HepG2 (cell line): Measurements from ENCODE around the gene GPR17. TPM values are rescaled to one million over a fixed set of nuclear protein-coding genes. Genes with fewer than 3 reads are reported as not detected.

ENCODE experiments used
- ATAC-seq: fragments of 200-7000 bp; cut with Tn5 transposase; 3 replicates; pipeline ENCODE4 v1.9.1; 2020; ENCODE audit warnings: mild to moderate bottlenecking, moderate library complexity
- BruUV-seq: library from RNA; stranded (reverse); fragments of 400-500 nt; replicated peaks from 2 replicates; lab custom pipeline; 2021; lab: Mats Ljungman, UMichigan
- CTCF ChIA-PET: fragments of 300-600 bp; formaldehyde crosslinking; extraction: SDS; loops from one replicate; lab custom pipeline; 2021; ENCODE audit warnings: low total read pairs, inconsistent platforms, low intra/inter-chr PET ratio; lab: Yijun Ruan, JAX
- POLR2A ChIA-PET: fragments of 350-600 bp; sonication (Branson Sonifier 250); formaldehyde crosslinking; loops from one replicate; lab custom pipeline; 2020; ENCODE audit warnings: antibody characterized with exemption, inconsistent platforms; lab: Yijun Ruan, JAX
- DNase-seq: peaks from one replicate; pipeline ENCODE4 v3.0.0-alpha.2; 2015; ENCODE audit warnings: low spot score
- FAIRE-seq: peaks from 3 replicates; lab custom pipeline; 2011; peaks lifted over from hg19 to GRCh38; lab: Jason Lieb, UNC
- H2AFZ ChIP-seq: one replicate; pipeline ENCODE4 v1.6.1; 2011; ENCODE audit warnings: low read length, inconsistent platforms
- H3K27ac ChIP-seq: fragments of 300-600 bp; 3 replicates; pipeline ENCODE4 v1.8.0; 2011; ENCODE audit warnings: mixed run types, mild to moderate bottlenecking, mixed read lengths, low read length, inconsistent platforms; ENCODE audit not compliant: insufficient read depth; ENCODE audit errors: extremely low read length
- H3K27me3 ChIP-seq, 2 experiments: fragments of 200-600 bp in 1 of 2; 2 replicates in 1 of 2; 3 replicates in 1 of 2; pipeline versions ENCODE4 v1.6.0 to v1.8.0; 2011; ENCODE audit warnings: low read length in 2 of 2, mild to moderate bottlenecking in 2 of 2, moderate library complexity in 2 of 2, inconsistent platforms in 1 of 2; ENCODE audit not compliant: insufficient read depth in 2 of 2, control insufficient read depth in 1 of 2
- H3K36me3 ChIP-seq, 2 experiments: fragments of 200-600 bp in 1 of 2; replicated peaks in 1 of 2; 2 replicates in 1 of 2; 3 replicates in 1 of 2; pipeline versions ENCODE4 v1.5.1 to v1.8.0; 2011; ENCODE audit warnings: low read length in 2 of 2, inconsistent platforms in 1 of 2; ENCODE audit not compliant: insufficient read depth in 2 of 2, control insufficient read depth in 1 of 2
- H3K4me1 ChIP-seq: 2 replicates; pipeline ENCODE4 v1.5.1; 2012; ENCODE audit warnings: low read length, inconsistent platforms; ENCODE audit not compliant: insufficient read depth
- H3K4me2 ChIP-seq: 2 replicates; pipeline ENCODE4 v1.6.0; 2011; ENCODE audit warnings: low read depth, low read length, inconsistent platforms
- H3K4me3 ChIP-seq, 3 experiments: fragments of 200-600 bp in 1 of 3; sonication (generic), shearing (Covaris generic) in 1 of 3; replicated peaks in 1 of 3; 2 replicates each; pipeline ENCODE4 v1.5.1; 2011 to 2016; ENCODE audit warnings: low read length in 3 of 3, inconsistent platforms in 2 of 3, low read depth in 2 of 3, mild to moderate bottlenecking in 2 of 3, control low read depth in 1 of 3, mixed read lengths in 1 of 3; ENCODE audit not compliant: insufficient read depth in 1 of 3
- H3K79me2 ChIP-seq: one replicate; pipeline ENCODE4 v1.6.1; 2011; ENCODE audit warnings: low read length, inconsistent platforms; ENCODE audit not compliant: insufficient read depth
- H3K9ac ChIP-seq: 2 replicates; pipeline ENCODE4 v1.6.0; 2011; ENCODE audit warnings: mild to moderate bottlenecking, low read depth, low read length, inconsistent platforms; ENCODE audit not compliant: insufficient read depth
- H3K9me3 ChIP-seq: 2 replicates; pipeline ENCODE4 v1.5.1; 2012; ENCODE audit warnings: mild to moderate bottlenecking, low read length
- H4K20me1 ChIP-seq: 2 replicates; pipeline ENCODE4 v1.6.0; 2011; ENCODE audit warnings: inconsistent platforms, mild to moderate bottlenecking, low read length, moderate library complexity; ENCODE audit not compliant: insufficient read depth
- ASH2L ChIP-seq: fragments of 300-600, 200-600 bp; sonication (generic); IDR thresholded peaks from 2 replicates; pipeline ENCODE4 v1.7.0; 2017; ENCODE audit warnings: low read depth, mild to moderate bottlenecking, moderate library complexity, mixed read lengths, low read length; ENCODE audit not compliant: insufficient read length
- ATF7 ChIP-seq, 2 experiments: fragments of 450-650 bp in 1 of 2; sonication (generic) in 1 of 2; formaldehyde crosslinking in 1 of 2; IDR thresholded peaks; 2 replicates each; pipeline versions ENCODE4 v1.4.0 to v1.6.1; 2016 to 2020; ENCODE audit warnings: antibody characterized with exemption in 1 of 2, mild to moderate bottlenecking in 1 of 2, missing genetic modification reagents in 1 of 2
- ATF7-NPFF ChIP-seq: sonication (generic); formaldehyde crosslinking; IDR thresholded peaks from 2 replicates; pipeline ENCODE4 v1.8.1; 2023; ENCODE audit warnings: mild to moderate bottlenecking, low read depth, missing genetic modification reagents, moderate library complexity
- CC2D1A ChIP-seq: sonication (generic); formaldehyde crosslinking; IDR thresholded peaks from 2 replicates; pipeline ENCODE4 v1.8.1; 2023; ENCODE audit warnings: mild to moderate bottlenecking, missing genetic modification reagents
- ETV5 ChIP-seq: IDR thresholded peaks from 2 replicates; pipeline ENCODE4 v1.6.1; 2018; ENCODE audit warnings: missing biosample characterization, missing genetic modification reagents, inconsistent platforms, borderline replicate concordance
- MEF2D ChIP-seq: sonication (generic); formaldehyde crosslinking; IDR thresholded peaks from 2 replicates; pipeline ENCODE4 v1.5.1; 2020; ENCODE audit warnings: mild to moderate bottlenecking, missing genetic modification reagents
- RARG ChIP-seq: sonication (generic); formaldehyde crosslinking; IDR thresholded peaks from 2 replicates; pipeline ENCODE4 v1.4.0; 2020; ENCODE audit warnings: low read depth, mild to moderate bottlenecking, missing genetic modification reagents
- TCF7 ChIP-seq: sonication (generic); IDR thresholded peaks from 2 replicates; pipeline ENCODE4 v1.6.1; 2016; ENCODE audit warnings: antibody characterized with exemption, low read depth
- ZBTB38 ChIP-seq: sonication (generic); formaldehyde crosslinking; IDR thresholded peaks from 2 replicates; pipeline ENCODE4 v1.5.1; 2020; ENCODE audit warnings: mild to moderate bottlenecking, missing genetic modification reagents
- ZBTB42 ChIP-seq: sonication (generic); formaldehyde crosslinking; IDR thresholded peaks from 2 replicates; pipeline ENCODE4 v1.5.0; 2020; ENCODE audit warnings: mild to moderate bottlenecking, missing genetic modification reagents
- ZFAT ChIP-seq: sonication (generic); formaldehyde crosslinking; conservative IDR thresholded peaks from 2 replicates; pipeline ENCODE4 v1.8.1; 2023; ENCODE audit warnings: missing genetic modification reagents, inconsistent platforms
- ZFP37 ChIP-seq: sonication (generic); formaldehyde crosslinking; IDR thresholded peaks from 2 replicates; pipeline ENCODE4 v1.4.0; 2020; ENCODE audit warnings: missing genetic modification reagents, borderline replicate concordance
- ZNF10 ChIP-seq: sonication (generic); formaldehyde crosslinking; IDR thresholded peaks from 2 replicates; pipeline ENCODE4 v1.4.0; 2020; ENCODE audit warnings: mild to moderate bottlenecking, low read depth, missing genetic modification reagents, borderline replicate concordance
- ZNF205 ChIP-seq: IDR thresholded peaks from 2 replicates; pipeline ENCODE4 v1.6.1; 2018; ENCODE audit warnings: missing biosample characterization, missing genetic modification reagents
- ZNF513 ChIP-seq: sonication (generic); formaldehyde crosslinking; conservative IDR thresholded peaks from 2 replicates; pipeline ENCODE4 v1.5.0; 2020; ENCODE audit warnings: missing genetic modification reagents
- ZNF816 ChIP-seq: sonication (generic); formaldehyde crosslinking; IDR thresholded peaks from 2 replicates; pipeline ENCODE4 v1.8.0; 2022; ENCODE audit warnings: missing genetic modification reagents, mild to moderate bottlenecking, borderline replicate concordance
- WGBS: methylation state at CpG from one replicate; pipeline ENCODE4 v1.1.6; 2017; ENCODE audit warnings: low lambda C conversion rate; 5-methylcytosine and 5-hydroxymethylcytosine counted together
- in situ Hi-C: cut with HindIII; loops from 2 replicates; pipeline ENCODE4 v1.10.0; 2017; ENCODE audit warnings: low pct_unique_long_range_greater_than_20kb; ENCODE audit not compliant: extremely low pct_ligation_motif_present
- intact Hi-C: fragments of 100-400 bp; cut with micrococcal nuclease; formaldehyde crosslinking; loops from one replicate; pipeline ENCODE4 v1.10.0; 2022; ENCODE audit not compliant: unreplicated experiment
- polyA plus RNA-seq, 8 experiments: library from polyadenylated mRNA; depleted of rRNA in 3 of 8; stranded (reverse) in 7 of 8; unstranded in 1 of 8; fragments of >200 nt; fragmentation: Illumina TruSeq in 4 of 8; extraction: Trizol in 4 of 8; gene quantifications; 2 replicates each; pipeline versions ENCODE4 v1.2.1 to v1.2.3, GENCODE V29; 2011 to 2016; ENCODE audit warnings: low read depth in 4 of 8, missing spikeins in 1 of 8, mixed read lengths in 1 of 8; ENCODE audit not compliant: insufficient read depth in 1 of 8
- total RNA-seq, 5 experiments: library from RNA; depleted of rRNA; stranded (reverse); fragments of >200 nt; fragmentation: Illumina TruSeq; extraction: Trizol; gene quantifications; 2 replicates each; pipeline ENCODE4 v1.2.3, GENCODE V29; 2016; ENCODE audit warnings: low read depth in 1 of 5
- TF ChIP-seq, protein P1 (sequence below): sonication (generic); formaldehyde crosslinking; IDR thresholded peaks from 2 replicates; pipeline ENCODE4 v1.5.1; 2020; ENCODE audit warnings: mild to moderate bottlenecking, missing genetic modification reagents, moderate library complexity
- TF ChIP-seq, protein P2 (sequence below): sonication (generic); formaldehyde crosslinking; IDR thresholded peaks from 2 replicates; pipeline ENCODE4 v1.5.1; 2020; ENCODE audit warnings: mild to moderate bottlenecking, moderate library complexity, missing genetic modification reagents
- TF ChIP-seq, protein P3 (sequence below): sonication (generic); formaldehyde crosslinking; IDR thresholded peaks from 2 replicates; pipeline ENCODE4 v1.5.0; 2020; ENCODE audit warnings: missing genetic modification reagents

The GPR17 gene
- total and polyA plus RNA-seq, 2 of the 13 experiments (the other 11 are each of a cell fraction or from before 2014, with no cell fraction given) = not detected

GRCh38 chr2:127649684-127650040, 3.7 kb downstream of the GPR17 start:
- POLR2A ChIA-PET = interaction anchor here (0.7 to 1.4 kb wide), 4 partner anchors 52 to 356 kb away, joined by 3 to 5 read pairs (median 3); partner anchors contain the start of genes ERCC3, IWS1 and SFT2D3
- CTCF ChIA-PET = interaction anchor here (0.7 to 2.0 kb wide), 2 partner anchors 9 to 58 kb away, joined by 3 to 41 read pairs; no protein-coding TSS in a partner anchor
- DNase-seq (peak; percentile 86), ATAC-seq (peak; percentile 70), FAIRE-seq (peak; percentile 95)
- no peaks in the 10 kb centered on the region for H3K79me2 ChIP-seq
- H3K4me2 ChIP-seq = peak overlapping the region; percentile 74
- no peaks in the 10 kb centered on the region for H3K9me3 ChIP-seq
- H3K27me3 ChIP-seq = peaks cover 10 to 72% of the 10 kb centered on the region in 2 experiments
- H3K4me3 ChIP-seq = 0 out of 6 replicates have a peak overlapping the region, but pooled peaks of 1 of the 3 experiments have one; percentile 10
- H3K36me3 ChIP-seq = no peaks in the 10 kb centered on the region
- WGBS = 0% methylated on average over 7 of the region's 7 CpGs
- no TSS peak for BruUV-seq
- H2AFZ ChIP-seq = no peak overlapping the region
- H3K9ac ChIP-seq = no peak overlapping the region
- H3K4me1 ChIP-seq = peaks cover 62% of the 10 kb centered on the region
- H3K27ac ChIP-seq = no peak overlapping the region
- intact Hi-C loops (loop anchor here (1.0 to 10.0 kb wide), 3 partner anchors 58 to 452 kb away; partner anchors contain the start of gene MYO7B), in situ Hi-C loops (no loop called here)
- H4K20me1 ChIP-seq = no peaks in the 10 kb centered on the region
- TF ChIP-seq, protein P1, sequence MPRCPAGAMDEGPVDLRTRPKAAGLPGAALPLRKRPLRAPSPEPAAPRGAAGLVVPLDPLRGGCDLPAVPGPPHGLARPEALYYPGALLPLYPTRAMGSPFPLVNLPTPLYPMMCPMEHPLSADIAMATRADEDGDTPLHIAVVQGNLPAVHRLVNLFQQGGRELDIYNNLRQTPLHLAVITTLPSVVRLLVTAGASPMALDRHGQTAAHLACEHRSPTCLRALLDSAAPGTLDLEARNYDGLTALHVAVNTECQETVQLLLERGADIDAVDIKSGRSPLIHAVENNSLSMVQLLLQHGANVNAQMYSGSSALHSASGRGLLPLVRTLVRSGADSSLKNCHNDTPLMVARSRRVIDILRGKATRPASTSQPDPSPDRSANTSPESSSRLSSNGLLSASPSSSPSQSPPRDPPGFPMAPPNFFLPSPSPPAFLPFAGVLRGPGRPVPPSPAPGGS (CRISPR knock-in tag) = no peak
- TF ChIP-seq ZFAT (CRISPR knock-in tag) (no peak), ZFP37 (CRISPR knock-in tag) (no peak), MEF2D (CRISPR knock-in tag) (no peak), ATF7 (IDR thresholded peaks at IDR 0.05) (no peak), ATF7 (CRISPR knock-in tag; IDR thresholded peaks at IDR 0.05) (no peak), ZNF10 (CRISPR knock-in tag) (no peak), ETV5 (CRISPR knock-in tag) (no peak; the same call in 1 of the 2 replicates), ASH2L (no peak), ZBTB42 (CRISPR knock-in tag) (no peak), ATF7-NPFF (CRISPR knock-in tag) (no peak), ZNF816 (CRISPR knock-in tag) (0 out of 2 replicates have a peak, but pooled peaks have one; percentile 38), ZNF513 (no peak), ZNF205 (CRISPR knock-in tag) (no peak), CC2D1A (CRISPR knock-in tag) (no peak), ZBTB38 (CRISPR knock-in tag) (peak; percentile 0; the same call in 1 of the 2 replicates), RARG (no peak), TCF7 (no peak)
- TF ChIP-seq, protein P2, sequence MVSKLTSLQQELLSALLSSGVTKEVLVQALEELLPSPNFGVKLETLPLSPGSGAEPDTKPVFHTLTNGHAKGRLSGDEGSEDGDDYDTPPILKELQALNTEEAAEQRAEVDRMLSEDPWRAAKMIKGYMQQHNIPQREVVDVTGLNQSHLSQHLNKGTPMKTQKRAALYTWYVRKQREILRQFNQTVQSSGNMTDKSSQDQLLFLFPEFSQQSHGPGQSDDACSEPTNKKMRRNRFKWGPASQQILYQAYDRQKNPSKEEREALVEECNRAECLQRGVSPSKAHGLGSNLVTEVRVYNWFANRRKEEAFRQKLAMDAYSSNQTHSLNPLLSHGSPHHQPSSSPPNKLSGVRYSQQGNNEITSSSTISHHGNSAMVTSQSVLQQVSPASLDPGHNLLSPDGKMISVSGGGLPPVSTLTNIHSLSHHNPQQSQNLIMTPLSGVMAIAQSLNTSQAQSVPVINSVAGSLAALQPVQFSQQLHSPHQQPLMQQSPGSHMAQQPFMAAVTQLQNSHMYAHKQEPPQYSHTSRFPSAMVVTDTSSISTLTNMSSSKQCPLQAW (CRISPR knock-in tag) = peak; percentile 67; the same call in 1 of the 2 replicates
- TF ChIP-seq, protein P3, sequence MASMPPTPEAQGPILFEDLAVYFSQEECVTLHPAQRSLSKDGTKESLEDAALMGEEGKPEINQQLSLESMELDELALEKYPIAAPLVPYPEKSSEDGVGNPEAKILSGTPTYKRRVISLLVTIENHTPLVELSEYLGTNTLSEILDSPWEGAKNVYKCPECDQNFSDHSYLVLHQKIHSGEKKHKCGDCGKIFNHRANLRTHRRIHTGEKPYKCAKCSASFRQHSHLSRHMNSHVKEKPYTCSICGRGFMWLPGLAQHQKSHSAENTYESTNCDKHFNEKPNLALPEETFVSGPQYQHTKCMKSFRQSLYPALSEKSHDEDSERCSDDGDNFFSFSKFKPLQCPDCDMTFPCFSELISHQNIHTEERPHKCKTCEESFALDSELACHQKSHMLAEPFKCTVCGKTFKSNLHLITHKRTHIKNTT (CRISPR knock-in tag) = no peak
